C4-2B (cell line): ENCODE results near the gene OSGEP.

Experiments used
- CTCF ChIP-seq: fragments of 450-650 bp; conservative IDR thresholded peaks from 2 replicates; pipeline ENCODE4 v1.5.1; 2017; ENCODE audit warnings: mild to moderate bottlenecking
- ZFX ChIP-seq: fragments of 450-650 bp; IDR thresholded peaks from 2 replicates; pipeline ENCODE4 v1.6.1; 2017

- no peak for TF ChIP-seq CTCF
- TF ChIP-seq ZFX, result no peak
Observed at GRCh38 chr14:20503898-20504297, 49.3 kb upstream of the OSGEP start.
